HG03439 (cell line): ENCODE results near the gene MYO18A.

ENCODE experiments used
- ATAC-seq: cut with Tn5 transposase; IDR thresholded peaks from one replicate; pipeline ENCODE4 v1.9.1; 2021; ENCODE audit warnings: mild to moderate bottlenecking, moderate library complexity; ENCODE audit not compliant: unreplicated experiment

MYO18A gene

GRCh38 chr17:29060475-29060874 lies 119.7 kb downstream of the MYO18A start:
- ATAC-seq, result no peak

GRCh38 chr17:29059281-29059680 lies 120.9 kb downstream of the MYO18A start:
- no peak for ATAC-seq

DNA sequence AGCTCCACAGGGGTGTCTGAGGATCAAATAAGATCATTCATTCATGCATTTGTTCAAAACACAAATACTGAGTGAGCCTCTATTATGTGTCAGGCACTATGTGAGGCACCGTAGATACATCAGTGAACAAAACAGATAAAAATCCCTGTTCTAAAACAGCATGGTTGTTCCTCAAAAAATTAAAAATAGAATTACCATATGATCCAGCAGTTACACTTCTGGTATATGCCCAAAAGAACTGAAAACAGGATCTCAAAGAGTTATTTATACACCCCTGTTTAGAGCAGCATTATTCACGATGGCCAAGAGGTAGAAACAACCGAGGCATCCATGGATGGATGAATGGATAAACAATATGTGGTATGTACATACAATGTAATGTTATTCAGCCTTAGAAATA lies 121.8 kb downstream of the MYO18A start:
- no peak for ATAC-seq

- no peak for ATAC-seq
These were observed 122.8 kb downstream of the MYO18A start for GRCh38 chr17:29057361-29057760.

DNA sequence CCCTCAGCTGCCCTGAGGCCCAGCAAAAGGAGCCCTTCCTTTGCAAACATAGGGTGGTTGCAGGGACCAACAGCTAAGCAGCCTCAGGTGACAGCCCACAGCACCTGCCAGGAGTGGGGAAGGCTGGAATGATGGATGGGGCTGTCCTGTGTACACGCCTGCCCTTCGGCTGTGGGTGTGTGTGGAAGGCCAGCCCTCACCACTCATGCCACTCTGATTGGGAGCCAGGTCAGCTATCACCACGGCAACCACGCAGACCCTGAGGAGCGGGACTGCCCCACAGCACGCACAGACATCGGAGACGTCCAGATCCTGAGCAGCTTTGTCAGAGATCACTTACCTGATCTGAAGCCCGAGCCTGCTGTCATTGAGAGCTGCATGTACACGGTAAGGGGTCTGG lies 125.4 kb downstream of the MYO18A start:
- no peak for ATAC-seq

- ATAC-seq, result no peak
These were observed 128.5 kb downstream of the MYO18A start for GRCh38 chr17:29051731-29052130.

- ATAC-seq, result no peak
These were observed 129.0 kb downstream of the MYO18A start for GRCh38 chr17:29051194-29051593.

GRCh38 chr17:29050176-29050575 lies 130.0 kb downstream of the MYO18A start:
- ATAC-seq, result no peak

GRCh38 chr17:29049541-29050145 lies 130.6 kb downstream of the MYO18A start:
- ATAC-seq, result no peak

DNA sequence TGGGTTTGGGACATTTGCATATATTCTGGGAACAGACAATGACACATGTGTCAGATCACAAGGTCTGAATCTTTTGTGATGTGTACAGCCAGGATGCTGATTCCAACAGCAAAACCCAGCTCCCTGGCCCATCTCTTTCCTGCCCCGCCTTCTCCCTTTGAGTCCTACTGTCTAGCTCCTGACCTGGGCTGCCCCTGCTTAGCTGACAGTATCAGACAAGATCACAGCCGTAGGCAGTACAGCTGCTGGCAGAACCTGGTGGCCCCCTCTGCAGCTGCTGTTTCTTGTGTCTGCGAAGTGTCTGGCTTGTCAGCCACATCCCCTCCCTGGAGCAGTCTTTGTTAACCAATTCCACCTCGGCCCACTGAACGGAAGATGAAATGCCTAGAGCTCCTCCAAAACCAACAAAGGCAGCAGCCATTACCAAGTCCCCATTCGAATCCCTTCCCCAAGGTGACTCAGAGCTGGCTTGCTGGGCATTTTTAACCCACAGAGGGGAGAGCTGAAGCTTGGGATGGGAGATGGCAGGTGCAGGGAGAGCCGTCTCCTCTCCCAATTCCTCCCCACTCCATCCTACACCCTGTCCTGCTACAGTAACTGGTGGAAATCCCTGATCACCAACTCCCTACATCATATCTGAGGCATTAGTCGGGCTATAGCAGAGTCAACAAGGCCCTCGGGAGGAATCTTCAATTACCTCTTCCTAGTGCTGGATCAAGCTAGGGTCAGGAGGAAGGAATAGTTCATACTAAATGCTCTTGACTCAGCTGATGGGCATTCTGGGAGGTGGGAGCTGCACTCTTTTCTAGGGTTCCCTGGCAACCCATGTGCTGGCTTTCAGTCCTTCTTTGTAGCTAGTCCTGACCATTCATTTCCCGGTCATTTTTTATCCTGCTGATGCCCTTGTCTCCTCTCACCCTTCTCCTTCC lies 131.5 kb downstream of the MYO18A start:
- ATAC-seq, result no peak

- no peak for ATAC-seq
These were observed 133.7 kb downstream of the MYO18A start for GRCh38 chr17:29046473-29046839.

DNA sequence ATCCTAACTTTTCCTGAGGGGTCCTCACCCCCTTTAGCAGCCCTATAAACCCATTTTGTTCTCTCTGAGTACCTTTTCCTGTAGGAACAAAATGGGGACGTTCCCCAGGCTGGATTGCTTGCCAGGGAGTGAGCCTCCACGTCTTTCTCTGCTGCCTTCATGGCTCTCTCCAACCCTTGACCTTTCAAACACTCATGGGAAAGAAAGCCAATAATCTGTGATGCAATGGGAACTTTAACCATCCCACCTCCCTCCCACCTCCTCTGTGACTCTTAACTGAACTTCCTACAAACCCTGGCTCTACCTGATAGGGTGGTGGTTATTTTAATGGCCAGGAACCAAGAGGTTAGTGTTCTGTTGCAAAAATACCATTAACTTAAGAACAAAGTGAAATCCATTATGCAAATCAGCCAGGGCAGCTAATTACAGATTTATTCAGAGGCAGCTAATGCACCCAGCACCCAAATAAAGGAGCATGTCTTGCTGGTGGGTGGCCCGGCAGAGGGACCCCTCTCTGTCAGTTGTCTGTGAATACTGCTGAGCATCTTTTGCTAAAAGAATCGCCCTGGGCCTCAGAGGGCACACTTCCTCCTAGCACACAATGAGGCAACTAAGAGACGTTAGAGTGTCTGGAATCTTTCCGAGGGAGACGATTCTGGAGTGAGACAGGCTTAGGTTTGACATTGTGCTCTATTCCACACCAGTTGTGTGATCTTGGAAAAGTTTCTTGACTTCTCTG lies 134.3 kb downstream of the MYO18A start:
- ATAC-seq, result no peak

DNA sequence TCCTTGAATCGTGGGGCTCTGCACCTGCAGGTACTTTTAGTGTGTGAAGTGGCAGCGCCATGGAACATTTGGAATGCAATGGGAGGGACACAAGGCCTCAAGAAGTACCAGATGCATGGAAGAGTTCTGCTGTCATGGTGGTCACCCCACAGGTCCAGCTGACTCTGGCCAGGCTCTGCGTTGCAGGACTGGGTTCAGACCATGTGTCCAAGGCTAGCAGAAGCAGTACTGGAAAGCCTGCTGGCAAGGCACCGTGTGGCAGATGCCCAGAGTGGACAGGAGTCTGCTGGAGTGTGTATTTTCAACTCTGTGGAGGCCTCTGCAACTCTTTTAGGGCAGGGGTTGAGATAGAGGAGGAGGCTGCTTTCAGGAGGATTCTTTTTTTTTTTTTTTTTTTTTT lies 135.2 kb downstream of the MYO18A start:
- ATAC-seq, result no peak

DNA sequence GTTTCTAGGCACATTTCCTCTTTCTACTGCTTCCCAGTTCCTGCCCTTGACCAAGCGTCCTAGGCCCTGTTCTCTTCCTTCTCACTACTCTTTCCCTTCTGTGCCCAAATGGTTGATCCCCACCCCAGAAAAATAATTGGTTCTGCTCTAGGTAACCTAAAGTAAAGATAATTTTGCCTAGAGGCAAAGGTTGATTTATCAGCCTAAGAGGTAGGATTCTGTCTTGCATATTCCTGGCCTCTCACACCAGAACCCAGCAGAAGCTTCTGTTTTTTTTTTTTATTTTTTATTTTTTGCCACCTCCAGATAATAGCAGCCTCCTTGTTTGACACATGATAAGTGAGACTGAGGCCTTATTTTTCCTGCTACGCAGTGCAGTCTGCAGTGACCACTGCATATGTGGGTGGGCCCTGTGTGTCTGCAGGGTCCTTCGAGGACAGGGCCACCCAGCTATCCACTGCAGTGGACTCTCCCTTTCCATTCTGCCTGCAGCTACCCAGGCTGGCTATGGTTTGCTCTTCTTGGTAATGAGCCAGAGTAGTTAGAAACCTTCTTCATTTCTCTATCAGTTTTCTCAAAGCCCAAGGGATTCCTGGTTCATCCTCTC lies 136.6 kb downstream of the MYO18A start:
- no peak for ATAC-seq

GRCh38 chr17:29042679-29043538 lies 137.3 kb downstream of the MYO18A start, which contains the start of gene PIPOX:
Gene PIPOX (plus strand): TSS chr17:29043141. CDS start chr17:29043226, 85 bp downstream.
- no peak for ATAC-seq

- ATAC-seq, result no peak
These were observed 138.0 kb downstream of the MYO18A start for GRCh38 chr17:29042026-29042678.

GRCh38 chr17:29041571-29041970 lies 138.6 kb downstream of the MYO18A start:
- ATAC-seq, result no peak

DNA sequence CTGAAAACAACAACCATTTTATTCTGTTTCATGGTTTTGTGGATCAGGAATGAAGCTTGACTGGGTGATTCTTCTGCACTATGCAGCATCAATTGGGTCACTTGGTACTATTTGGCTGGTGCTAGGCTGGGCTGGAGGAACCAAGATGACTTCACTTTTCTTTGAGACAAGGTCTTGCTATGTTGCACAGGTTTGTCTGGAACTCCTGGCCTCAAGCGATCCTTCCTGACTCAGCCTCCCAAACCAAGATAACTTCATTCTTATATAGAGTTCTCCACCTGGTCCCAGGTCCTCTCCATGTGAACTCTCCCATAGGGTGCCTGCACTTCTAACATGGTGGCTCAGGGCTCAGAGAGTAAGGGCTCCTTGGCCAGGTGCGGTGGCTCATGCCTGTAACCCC lies 139.1 kb downstream of the MYO18A start:
- no peak for ATAC-seq

- ATAC-seq, result no peak
These were observed 140.2 kb downstream of the MYO18A start for GRCh38 chr17:29039764-29040598.
